Upper lobe of left lung (tissue), 6 donors: ENCODE results near the gene ANKUB1. TPM values are rescaled to one million over a fixed set of nuclear protein-coding genes. Genes with fewer than 3 reads are reported as not detected.
"Not testable (repeated sequence)": the region's sequence is repeated elsewhere in the genome, so short reads cannot be mapped to it uniquely, and the experiment has no call there.

ENCODE experiments used
- ATAC-seq, 2 donors: fragments of 200-7000 bp; cut with Tn5 transposase; one replicate each; pipeline ENCODE4 v1.9.1; 2022; ENCODE audit warnings: mild to moderate bottlenecking in 2 of 2, moderate library complexity in 2 of 2; ENCODE audit not compliant: low FRiP score in 2 of 2
- DNase-seq, 2 donors: peaks; one replicate each; pipeline ENCODE4 v3.0.0-alpha.2; 2019 to 2020
- H3K27ac ChIP-seq, 4 donors: fragments of 200-600 bp; sonication (generic); one replicate each; pipeline ENCODE4 v1.5.1; 2016 to 2019
- H3K27me3 ChIP-seq, 4 donors: fragments of 200-600 bp; sonication (generic); one replicate each; pipeline ENCODE4 v1.5.1; 2017 to 2019
- H3K36me3 ChIP-seq, 4 donors: fragments of 200-600 bp; sonication (generic); one replicate each; pipeline ENCODE4 v1.5.1; 2016 to 2019
- H3K4me1 ChIP-seq, 4 donors: fragments of 200-600 bp; sonication (generic); one replicate each; pipeline ENCODE4 v1.5.1; 2018 to 2019
- H3K4me3 ChIP-seq, 4 donors: fragments of 200-600 bp; sonication (generic); one replicate each; pipeline ENCODE4 v1.5.1; 2017 to 2019; ENCODE audit warnings: mild to moderate bottlenecking in 2 of 4, moderate library complexity in 1 of 4
- H3K9me3 ChIP-seq, 4 donors: fragments of 200-600 bp; sonication (generic); one replicate each; pipeline ENCODE4 v1.5.1; 2018 to 2019
- CTCF ChIP-seq, 6 experiments: fragments of 450-650 bp in 4 of 6; fragments of 200-600 bp in 2 of 6; sonication (generic) in 2 of 6; IDR thresholded peaks; one replicate each; pipeline ENCODE4 v1.5.1; 2016 to 2019; ENCODE audit warnings: antibody characterized with exemption in 6 of 6
- EP300 ChIP-seq, 4 donors: sonication (generic); formaldehyde crosslinking; IDR thresholded peaks; one replicate each; pipeline ENCODE4 v1.5.1; 2017; ENCODE audit warnings: antibody characterized with exemption in 4 of 4, control low read depth in 2 of 4
- POLR2A ChIP-seq, 4 donors: fragments of 450-650 bp; IDR thresholded peaks; one replicate each; pipeline ENCODE4 v1.5.1; 2016 to 2017; ENCODE audit warnings: antibody characterized with exemption in 4 of 4, mild to moderate bottlenecking in 2 of 4
- POLR2AphosphoS5 ChIP-seq, 2 donors: sonication (generic); formaldehyde crosslinking; IDR thresholded peaks; one replicate each; pipeline ENCODE4 v1.5.1; 2017; ENCODE audit warnings: antibody characterized with exemption in 2 of 2
- WGBS, 2 donors: methylation state at CpG; one replicate each; pipeline ENCODE4 v1.1.5; 2017 to 2018; 5-methylcytosine and 5-hydroxymethylcytosine counted together
- total RNA-seq, 6 donors: library from RNA; depleted of rRNA in 4 of 6; stranded (reverse); fragments of >200 nt in 4 of 6; gene quantifications; one replicate each; pipeline versions ENCODE4 v1.1.0 to v1.2.1, GENCODE V29; 2016 to 2021
- donor health status: DM: no; HTN: no; CAD: no; lungs with moderate emphysema.
- donor health status: DM: no; HTN: yes; CAD: no; lungs with severe emphysema.

The ANKUB1 gene
- total RNA-seq, 6 donors from 2014 or later: 1.4 to 24.5 (median 3.1) TPM; not detected in 1

DNA sequence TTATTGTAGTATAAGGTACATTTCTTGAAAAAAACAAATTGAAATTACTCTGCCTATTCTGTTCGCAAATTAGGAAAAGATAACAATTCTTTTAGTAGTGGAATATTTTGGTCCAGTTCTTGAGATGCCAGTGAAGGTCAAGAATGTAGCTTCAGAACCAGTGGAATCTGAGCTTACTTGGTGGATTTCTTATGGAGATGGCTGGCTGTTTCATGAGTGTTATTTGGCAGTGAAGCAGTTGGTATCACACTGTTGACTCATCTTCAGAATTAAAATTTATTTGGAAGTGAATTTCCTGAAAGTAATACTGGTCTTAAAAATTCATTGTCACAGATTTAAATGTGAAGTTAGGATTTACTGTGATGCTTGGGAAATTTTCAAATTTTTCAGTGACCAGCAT is 39.7 kb upstream of the ANKUB1 start:
- Histone ChIP-seq H3K27me3 (no peaks in the 10 kb centered on the region), H3K9me3 (peaks cover 9 to 40% (median 22%) of the 10 kb centered on the region in 4 donors), H3K4me1 (peaks cover 0 to 8% (median 0%) of the 10 kb centered on the region in 4 donors), H3K36me3 (no peaks in the 10 kb centered on the region), H3K27ac (no peak overlapping the region), H3K4me3 (no peak overlapping the region)
- DNase-seq (no peak), ATAC-seq (no peak)
- WGBS, 2 donors: 90 to 91% methylated on average over 1 of the region's 1 CpG
- TF ChIP-seq POLR2AphosphoS5 (IDR thresholded peaks at IDR 0.05) (no peak), EP300 (IDR thresholded peaks at IDR 0.05) (no peak), POLR2A (IDR thresholded peaks at IDR 0.05) (no peak), CTCF (IDR thresholded peaks at IDR 0.05) (no peak)

DNA sequence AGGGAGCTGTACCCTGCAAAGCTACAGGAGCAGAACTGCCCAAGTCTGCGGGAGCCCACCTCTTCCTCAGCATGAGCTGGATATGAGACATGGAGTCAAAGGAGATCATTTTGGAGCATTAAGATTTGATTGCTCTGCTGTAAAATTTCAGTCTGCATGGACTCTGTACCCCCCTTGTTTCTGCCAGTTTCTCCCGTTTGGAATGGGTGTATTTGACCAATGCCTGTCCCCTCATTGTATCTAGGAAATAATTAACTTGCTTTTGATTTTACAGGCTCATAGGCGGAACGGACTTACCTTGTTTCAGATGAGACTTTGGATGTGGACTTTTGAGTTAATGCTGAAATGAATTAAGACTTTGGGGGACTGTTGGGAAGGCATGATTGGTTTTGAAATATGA is 39.0 kb upstream of the ANKUB1 start:
- ATAC-seq: no peak
- Histone ChIP-seq H3K4me1 (peaks cover 0 to 8% (median 2%) of the 10 kb centered on the region in 4 donors), H3K4me3 (no peak overlapping the region), H3K36me3 (no peaks in the 10 kb centered on the region), H3K9me3 (peaks cover 9 to 40% (median 22%) of the 10 kb centered on the region in 4 donors), H3K27me3 (no peaks in the 10 kb centered on the region), H3K27ac (no peak overlapping the region)
- TF ChIP-seq EP300 (IDR thresholded peaks at IDR 0.05) (no peak), CTCF (IDR thresholded peaks at IDR 0.05) (no peak), POLR2A (IDR thresholded peaks at IDR 0.05) (no peak)
- WGBS, 2 donors: 95 to 96% methylated on average over 3 to 4 of the region's 4 CpGs
- no peak for DNase-seq

DNA sequence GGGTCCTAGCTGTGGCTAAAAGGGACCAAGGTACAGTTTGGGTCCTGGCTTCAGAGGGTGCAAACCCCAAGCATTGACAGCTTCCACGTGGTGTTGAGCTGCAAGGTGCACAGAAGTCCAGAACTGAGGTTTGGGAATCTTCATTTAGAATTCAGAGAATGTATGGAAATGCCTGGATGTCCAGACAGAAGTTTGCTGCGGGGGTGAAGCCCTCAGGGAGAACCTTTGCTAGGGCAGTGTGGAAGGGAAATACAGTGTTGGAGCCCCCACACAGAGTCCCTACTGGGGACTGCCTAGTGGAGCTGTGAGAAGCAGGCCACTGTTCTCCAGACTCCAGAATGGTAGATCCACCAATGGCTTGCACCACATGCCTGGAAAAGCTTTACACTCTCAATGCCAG is 38.5 kb upstream of the ANKUB1 start:
- H3K9me3 ChIP-seq: peaks cover 9 to 40% (median 22%) of the 10 kb centered on the region in 4 donors
- no peak overlapping the region for H3K27ac ChIP-seq
- TF ChIP-seq POLR2A (IDR thresholded peaks at IDR 0.05): no peak
- no peak for TF ChIP-seq CTCF (IDR thresholded peaks at IDR 0.05)
- TF ChIP-seq EP300 (IDR thresholded peaks at IDR 0.05): no peak
- no peak for TF ChIP-seq POLR2AphosphoS5 (IDR thresholded peaks at IDR 0.05)
- H3K4me1 ChIP-seq: peaks cover 0 to 9% (median 4%) of the 10 kb centered on the region in 4 donors
- DNase-seq (no peak), ATAC-seq (no peak)
- WGBS, 2 donors: 93% methylated on average over 2 of the region's 2 CpGs
- H3K27me3 ChIP-seq: no peaks in the 10 kb centered on the region
- no peaks in the 10 kb centered on the region for H3K36me3 ChIP-seq
- no peak overlapping the region for H3K4me3 ChIP-seq

- WGBS, 2 donors: 90 to 94% methylated on average over 4 of the region's 4 CpGs
- peaks cover 0 to 17% (median 4%) of the 10 kb centered on the region in 4 donors for H3K4me1 ChIP-seq
- not testable (repeated sequence) for DNase-seq, H3K27me3 ChIP-seq, ATAC-seq, H3K27ac ChIP-seq, H3K36me3 ChIP-seq, H3K4me3 ChIP-seq
- peaks cover 9 to 36% (median 20%) of the 10 kb centered on the region in 4 donors for H3K9me3 ChIP-seq
Measured at GRCh38 chr3:149829631-149830030, 37.3 kb upstream of the ANKUB1 start.

- Histone ChIP-seq H3K9me3 (peaks cover 8 to 24% (median 17%) of the 10 kb centered on the region in 4 donors), H3K27me3 (no peaks in the 10 kb centered on the region), H3K4me3 (no peak overlapping the region), H3K4me1 (peaks cover 0 to 17% (median 4%) of the 10 kb centered on the region in 4 donors), H3K36me3 (no peaks in the 10 kb centered on the region), H3K27ac (no peak overlapping the region)
- DNase-seq (no peak), ATAC-seq (no peak)
- 96 to 100% methylated on average over 1 of the region's 1 CpG for WGBS, 2 donors
- TF ChIP-seq POLR2A (IDR thresholded peaks at IDR 0.05): no peak
- no peak for TF ChIP-seq EP300 (IDR thresholded peaks at IDR 0.05)
- TF ChIP-seq CTCF (IDR thresholded peaks at IDR 0.05): no peak
- TF ChIP-seq POLR2AphosphoS5 (IDR thresholded peaks at IDR 0.05): no peak
Measured at GRCh38 chr3:149828390-149828789, 36.0 kb upstream of the ANKUB1 start.
